ENCODE measurements around the gene TMEM163.

- TF ChIP-seq CTCF (IDR thresholded peaks at IDR 0.05) = no peak
- TF ChIP-seq POLR2AphosphoS5 (IDR thresholded peaks at IDR 0.05) = no peak
- TF ChIP-seq EP300 (IDR thresholded peaks at IDR 0.05) = no peak
- TF ChIP-seq POLR2A (IDR thresholded peaks at IDR 0.05) = no peak
These were observed 250.0 kb downstream of the TMEM163 start for GRCh38 chr2:134468776-134469175.
